GM10266 (cell line): ENCODE results near the gene DIPK1B.

Source experiments
- DNase-seq: peaks from one replicate; pipeline ENCODE4 v3.0.0; 2012; ENCODE audit errors: extremely low spot score
- CTCF ChIP-seq: IDR thresholded peaks from 2 replicates; pipeline ENCODE4 v1.5.1; 2012; ENCODE audit warnings: mild to moderate bottlenecking, low read depth; ENCODE audit not compliant: control insufficient read depth, insufficient read depth; ENCODE audit errors: missing control alignments

Gene DIPK1B

GRCh38 chr9:136681029-136681428 is 31.3 kb upstream of the DIPK1B start:
- TF ChIP-seq CTCF = no peak
- no peak for DNase-seq

- no peak for TF ChIP-seq CTCF
These were observed 30.2 kb upstream of the DIPK1B start for GRCh38 chr9:136681945-136682699.

GRCh38 chr9:136682710-136683109 is 29.7 kb upstream of the DIPK1B start:
- TF ChIP-seq CTCF = no peak
- DNase-seq = no peak

More at GRCh38 chr9:136681945-136682699, 30.2 kb upstream of the DIPK1B start:
- DNase-seq = no peak

GRCh38 chr9:136683173-136683745 is 29.1 kb upstream of the DIPK1B start:
- TF ChIP-seq CTCF = no peak

GRCh38 chr9:136683755-136684154 is 28.6 kb upstream of the DIPK1B start:
- no peak for DNase-seq
- TF ChIP-seq CTCF = no peak

More at GRCh38 chr9:136683173-136683745, 29.1 kb upstream of the DIPK1B start:
- DNase-seq = no peak

- DNase-seq = no peak
- no peak for TF ChIP-seq CTCF
These were observed 28.0 kb upstream of the DIPK1B start for GRCh38 chr9:136684339-136684738.

- DNase-seq = no peak
- TF ChIP-seq CTCF = no peak
These were observed 27.6 kb upstream of the DIPK1B start for GRCh38 chr9:136684799-136685198.
